ENCODE results near the gene PEX5L. TPM values are rescaled to one million over a fixed set of nuclear protein-coding genes. Genes with fewer than 3 reads are reported as not detected.

The PEX5L gene
- total RNA-seq, 4 donors from 2014 or later: 0.13 to 2.0 TPM; not detected in 2

DNA sequence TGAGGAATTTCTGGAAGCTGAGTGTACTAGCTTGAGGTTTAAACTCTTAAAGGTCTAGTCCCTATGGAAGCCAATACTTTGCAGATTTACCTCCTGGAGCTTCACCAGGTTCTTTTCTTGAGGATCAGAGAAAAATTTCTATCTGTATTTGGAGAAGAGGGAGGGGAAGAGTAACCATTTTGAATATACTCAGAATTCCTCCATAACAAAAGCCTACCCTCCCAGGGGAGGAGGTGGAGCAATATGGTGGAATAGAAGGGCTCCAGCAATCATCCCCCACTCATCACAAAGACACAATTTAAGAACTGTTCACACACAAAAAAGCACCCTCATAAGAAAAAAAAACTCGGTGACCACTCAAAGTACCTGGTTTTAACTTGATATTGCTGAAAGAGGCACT, 36.0 kb upstream of the PEX5L start:
- Histone ChIP-seq H3K4me3 (replicated peaks in 1 of 3) (no peak overlapping the region), H3K4me1 (no peaks in the 10 kb centered on the region), H3K27ac (no peak overlapping the region), H3K9me3 (no peaks in the 10 kb centered on the region), H3K36me3 (no peaks in the 10 kb centered on the region), H3K27me3 (no peaks in the 10 kb centered on the region)
- intact Hi-C loops (cut with DNase I): no loop called here
- TF ChIP-seq, protein P1, sequence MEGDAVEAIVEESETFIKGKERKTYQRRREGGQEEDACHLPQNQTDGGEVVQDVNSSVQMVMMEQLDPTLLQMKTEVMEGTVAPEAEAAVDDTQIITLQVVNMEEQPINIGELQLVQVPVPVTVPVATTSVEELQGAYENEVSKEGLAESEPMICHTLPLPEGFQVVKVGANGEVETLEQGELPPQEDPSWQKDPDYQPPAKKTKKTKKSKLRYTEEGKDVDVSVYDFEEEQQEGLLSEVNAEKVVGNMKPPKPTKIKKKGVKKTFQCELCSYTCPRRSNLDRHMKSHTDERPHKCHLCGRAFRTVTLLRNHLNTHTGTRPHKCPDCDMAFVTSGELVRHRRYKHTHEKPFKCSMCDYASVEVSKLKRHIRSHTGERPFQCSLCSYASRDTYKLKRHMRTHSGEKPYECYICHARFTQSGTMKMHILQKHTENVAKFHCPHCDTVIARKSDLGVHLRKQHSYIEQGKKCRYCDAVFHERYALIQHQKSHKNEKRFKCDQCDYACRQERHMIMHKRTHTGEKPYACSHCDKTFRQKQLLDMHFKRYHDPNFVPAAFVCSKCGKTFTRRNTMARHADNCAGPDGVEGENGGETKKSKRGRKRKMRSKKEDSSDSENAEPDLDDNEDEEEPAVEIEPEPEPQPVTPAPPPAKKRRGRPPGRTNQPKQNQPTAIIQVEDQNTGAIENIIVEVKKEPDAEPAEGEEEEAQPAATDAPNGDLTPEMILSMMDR (IDR thresholded peaks at IDR 0.05): no peak
- TF ChIP-seq POLR2A (IDR thresholded peaks at IDR 0.05): no peak
- no peak for DNase-seq
- 71 to 80% methylated on average over 1 of the region's 1 CpG for WGBS, 2 donors

DNA sequence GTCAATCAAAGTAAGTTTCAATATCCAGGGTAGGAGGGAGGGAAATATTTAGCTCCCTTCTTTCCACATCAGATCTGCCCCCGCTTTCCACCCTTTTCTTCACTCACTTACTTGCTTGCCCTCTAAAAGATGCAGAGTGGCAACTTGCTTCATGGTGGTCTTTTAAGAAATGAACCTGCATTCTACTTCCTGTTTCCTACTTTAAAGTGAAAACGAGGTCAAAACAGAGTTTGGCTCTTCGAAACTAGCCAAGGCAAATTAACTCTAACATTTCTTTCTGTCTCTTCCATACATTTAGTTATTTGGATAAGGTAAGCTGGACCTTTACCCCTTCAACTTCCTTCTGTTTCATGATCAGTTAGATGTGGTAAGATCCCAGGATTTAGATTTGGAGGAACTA, 34.2 kb upstream of the PEX5L start:
- DNase-seq: no peak
- intact Hi-C loops (cut with DNase I): no loop called here
- Histone ChIP-seq H3K27ac (no peak overlapping the region), H3K27me3 (no peaks in the 10 kb centered on the region), H3K9me3 (no peaks in the 10 kb centered on the region), H3K4me1 (no peaks in the 10 kb centered on the region), H3K4me3 (replicated peaks in 1 of 3) (no peak overlapping the region), H3K36me3 (no peaks in the 10 kb centered on the region)
- TF ChIP-seq POLR2A (IDR thresholded peaks at IDR 0.05): no peak
- TF ChIP-seq, protein P1 (IDR thresholded peaks at IDR 0.05): no peak
- WGBS, 2 donors: 62 to 68% methylated on average over 3 of the region's 3 CpGs

DNA sequence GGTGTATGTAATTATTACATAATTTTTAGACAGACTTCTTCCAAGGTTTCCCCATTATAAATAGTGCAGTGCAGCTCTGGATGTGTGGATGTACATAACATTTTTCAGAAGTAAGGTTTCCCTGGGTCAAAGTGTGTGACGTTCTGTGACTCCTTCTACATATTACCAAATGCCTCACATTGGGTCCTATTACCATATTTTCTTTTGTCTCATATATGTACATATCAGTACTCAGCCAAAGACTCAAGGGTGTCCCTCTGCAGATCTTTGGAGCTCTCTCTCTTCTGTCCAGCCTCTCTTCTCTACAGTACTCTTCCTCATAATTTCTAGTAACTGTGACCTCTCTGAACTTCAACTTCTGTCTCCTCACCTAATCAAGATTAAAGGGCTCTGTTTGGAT, 31.3 kb upstream of the PEX5L start:
- Histone ChIP-seq H3K4me1 (no peaks in the 10 kb centered on the region), H3K9me3 (no peaks in the 10 kb centered on the region), H3K36me3 (no peaks in the 10 kb centered on the region), H3K27ac (no peak overlapping the region), H3K4me3 (replicated peaks in 1 of 3) (no peak overlapping the region), H3K27me3 (no peaks in the 10 kb centered on the region)
- no peak for DNase-seq
- 59% methylated on average over 1 of the region's 1 CpG for WGBS, 2 donors
- TF ChIP-seq, protein P1 (IDR thresholded peaks at IDR 0.05): no peak
- TF ChIP-seq POLR2A (IDR thresholded peaks at IDR 0.05): no peak
- intact Hi-C loops (cut with DNase I): no loop called here

DNA sequence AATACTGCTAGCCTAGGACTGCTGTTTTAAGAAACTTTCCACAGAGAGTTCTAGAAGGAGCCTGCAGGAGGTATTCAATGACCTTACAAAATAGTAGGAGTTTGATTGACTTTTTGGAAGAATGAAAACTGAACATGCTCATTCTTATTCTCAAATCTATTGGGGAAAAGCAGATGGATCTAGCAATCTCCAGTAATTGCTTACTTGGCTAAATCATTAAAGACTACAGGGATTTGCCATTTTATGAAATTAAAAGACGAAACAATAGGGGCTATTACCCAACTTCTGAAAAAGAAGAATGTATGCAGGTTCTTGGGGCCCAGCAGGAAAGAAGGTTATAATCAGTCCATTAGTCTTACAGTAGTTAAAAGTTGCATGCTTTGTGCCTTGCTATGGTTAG, 29.9 kb upstream of the PEX5L start:
- TF ChIP-seq, protein P1 (IDR thresholded peaks at IDR 0.05): no peak
- no peak for TF ChIP-seq POLR2A (IDR thresholded peaks at IDR 0.05)
- WGBS, 2 donors: 56 to 77% methylated on average over 1 of the region's 1 CpG
- no peaks in the 10 kb centered on the region for H3K27me3 ChIP-seq

DNA sequence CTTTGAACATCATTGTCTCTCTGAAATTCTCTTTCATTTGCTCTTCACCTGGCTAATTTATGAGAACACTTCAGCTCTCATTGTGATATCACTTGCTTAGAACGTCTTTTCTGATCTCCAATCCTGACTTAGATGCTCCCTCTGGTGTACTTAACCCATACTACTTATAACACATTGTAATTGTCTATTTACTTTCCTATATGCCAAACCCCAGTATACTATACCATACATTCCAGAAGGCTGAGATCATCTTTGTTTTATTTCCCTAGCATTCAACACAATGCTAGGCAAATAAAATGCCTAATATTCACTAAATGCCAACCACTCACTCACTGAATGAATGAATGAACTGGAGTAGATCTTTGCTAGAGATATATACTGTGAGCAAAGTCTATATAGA, 27.0 kb upstream of the PEX5L start:
- Histone ChIP-seq H3K9me3 (no peaks in the 10 kb centered on the region), H3K36me3 (no peaks in the 10 kb centered on the region), H3K4me3 (replicated peaks in 1 of 3) (no peak overlapping the region), H3K27me3 (no peaks in the 10 kb centered on the region), H3K27ac (no peak overlapping the region), H3K4me1 (no peaks in the 10 kb centered on the region)
- DNase-seq: no peak
- WGBS, 2 donors: 44 to 47% methylated on average over 1 of the region's 1 CpG
- TF ChIP-seq, protein P1 (IDR thresholded peaks at IDR 0.05): no peak
- TF ChIP-seq POLR2A (IDR thresholded peaks at IDR 0.05): no peak
- intact Hi-C loops (cut with DNase I): no loop called here

More for the DNA sequence above, 29.9 kb upstream of the PEX5L start:
- Histone ChIP-seq H3K9me3 (no peaks in the 10 kb centered on the region), H3K27ac (no peak overlapping the region), H3K4me1 (no peaks in the 10 kb centered on the region), H3K36me3 (no peaks in the 10 kb centered on the region), H3K4me3 (replicated peaks in 1 of 3) (no peak overlapping the region)
- no peak for DNase-seq
- intact Hi-C loops (cut with DNase I): no loop called here
